NCI-H774 (cell line): ENCODE data around the gene CRY2.

Experiments used
- DNase-seq: peaks from one replicate; lab custom pipeline; 2025; lab: John Stamatoyannopoulos, UW

The CRY2 gene

DNA sequence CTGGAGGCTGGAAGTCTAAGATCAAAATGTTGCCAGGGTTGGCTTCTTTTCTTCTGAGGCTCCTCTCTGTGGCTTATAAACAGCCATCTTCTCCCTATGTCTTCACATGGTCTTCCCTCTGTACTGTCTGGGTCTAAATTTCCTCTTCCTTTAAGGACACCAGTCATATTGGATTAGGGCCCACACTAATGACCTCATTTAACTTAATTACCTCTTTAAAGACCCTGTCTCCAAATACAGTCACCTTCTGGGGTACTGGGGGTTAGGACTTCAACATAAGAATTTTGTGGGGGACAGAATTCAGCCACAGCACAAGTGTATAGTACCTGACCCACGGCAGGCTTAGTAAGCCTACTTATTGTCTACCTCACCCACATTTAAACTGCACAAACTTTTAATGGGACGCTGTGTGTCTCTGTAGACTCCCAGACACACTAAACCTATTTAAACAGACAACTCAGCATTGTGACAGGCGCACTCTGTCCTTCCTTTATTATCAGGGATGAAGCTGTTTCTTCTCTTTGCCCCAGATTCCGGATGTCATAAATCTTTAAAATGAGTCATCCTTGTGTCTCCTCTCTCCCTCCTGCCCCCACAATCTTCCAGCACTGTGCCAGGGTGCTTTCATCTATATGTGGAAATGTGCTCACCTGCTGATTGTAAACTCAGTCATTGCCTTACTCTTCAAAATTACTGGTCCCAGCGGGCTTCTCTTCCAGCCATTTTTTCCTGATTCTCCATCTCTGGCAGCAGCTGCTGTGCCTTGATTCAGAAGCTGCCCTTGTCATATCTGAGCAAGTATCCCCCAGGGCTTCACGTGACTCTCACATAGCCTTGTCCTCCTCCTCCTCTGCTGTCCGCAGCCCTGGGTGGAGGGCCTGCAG is 32.8 kb downstream of the CRY2 start:
- no peak for DNase-seq

DNA sequence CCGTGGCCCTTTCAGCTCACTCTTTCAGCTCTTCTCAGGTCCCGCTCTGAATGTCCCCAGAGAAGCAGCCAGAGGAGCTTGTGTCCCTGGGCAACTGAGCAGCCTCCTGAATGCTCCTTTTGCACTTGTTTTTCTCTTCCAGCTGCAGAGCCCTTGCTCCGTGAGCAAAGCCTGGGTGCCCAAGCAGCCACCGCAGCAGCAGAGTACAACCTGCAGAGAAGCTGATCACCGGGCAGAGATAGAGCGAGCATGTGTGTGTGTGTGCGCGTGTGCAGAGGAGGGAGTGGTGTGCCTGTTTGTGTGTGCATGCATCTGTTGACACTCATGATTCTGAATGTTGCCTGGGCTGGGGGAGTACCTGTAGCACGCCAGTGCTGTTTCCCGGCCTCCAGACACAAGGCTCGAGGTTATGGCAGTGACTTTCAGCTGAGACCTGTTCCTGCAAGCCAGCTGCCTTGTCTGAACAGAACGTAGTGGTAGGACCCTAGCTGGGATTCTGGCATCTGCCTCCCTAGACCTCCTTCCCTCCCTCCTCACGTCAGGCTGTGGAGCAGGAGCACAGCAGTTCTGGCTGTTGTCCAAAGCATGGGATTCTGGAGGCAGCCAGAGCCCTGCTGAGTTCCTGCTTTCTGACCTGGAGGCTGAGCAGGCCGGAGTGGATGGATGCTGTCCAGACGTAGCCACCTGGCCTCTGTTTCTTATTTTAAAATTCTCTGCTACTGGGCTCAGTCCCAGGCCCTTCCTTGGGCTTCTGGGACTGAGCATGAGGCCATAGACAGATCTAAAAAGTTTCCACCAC is 33.7 kb downstream of the CRY2 start:
- no peak for DNase-seq

DNA sequence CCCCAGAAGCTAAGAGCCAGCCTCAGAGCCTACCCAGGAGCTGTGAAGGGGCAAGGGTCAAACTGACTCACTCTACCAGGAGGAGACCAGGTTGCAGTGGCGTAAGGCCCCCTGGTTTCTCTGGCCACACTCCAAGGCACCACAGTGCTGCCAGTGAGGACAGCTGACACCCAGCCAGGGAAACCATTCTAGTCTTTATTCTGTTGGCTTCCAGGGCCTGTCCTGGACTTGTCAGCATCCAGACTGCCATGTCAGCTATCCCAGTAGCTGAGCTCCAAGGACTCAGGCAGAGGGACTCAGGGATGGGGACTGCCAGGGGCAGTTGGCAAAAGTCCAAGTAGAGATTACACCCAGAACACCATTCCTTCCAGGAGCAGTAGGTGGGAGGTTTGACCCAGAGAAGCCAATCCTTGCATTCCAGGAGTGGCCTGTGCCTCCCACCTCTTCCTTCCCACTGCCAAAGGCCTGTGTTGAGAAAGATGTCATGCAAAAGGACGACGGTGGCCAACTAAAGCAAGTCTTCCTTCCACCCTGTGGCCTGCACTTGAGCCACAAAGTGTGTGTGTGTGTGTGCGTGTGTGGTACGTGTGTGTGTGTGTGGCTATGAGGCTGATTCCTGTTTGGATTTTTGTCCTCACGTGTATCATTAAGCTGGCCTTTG is 34.6 kb downstream of the CRY2 start:
- no peak for DNase-seq

DNA sequence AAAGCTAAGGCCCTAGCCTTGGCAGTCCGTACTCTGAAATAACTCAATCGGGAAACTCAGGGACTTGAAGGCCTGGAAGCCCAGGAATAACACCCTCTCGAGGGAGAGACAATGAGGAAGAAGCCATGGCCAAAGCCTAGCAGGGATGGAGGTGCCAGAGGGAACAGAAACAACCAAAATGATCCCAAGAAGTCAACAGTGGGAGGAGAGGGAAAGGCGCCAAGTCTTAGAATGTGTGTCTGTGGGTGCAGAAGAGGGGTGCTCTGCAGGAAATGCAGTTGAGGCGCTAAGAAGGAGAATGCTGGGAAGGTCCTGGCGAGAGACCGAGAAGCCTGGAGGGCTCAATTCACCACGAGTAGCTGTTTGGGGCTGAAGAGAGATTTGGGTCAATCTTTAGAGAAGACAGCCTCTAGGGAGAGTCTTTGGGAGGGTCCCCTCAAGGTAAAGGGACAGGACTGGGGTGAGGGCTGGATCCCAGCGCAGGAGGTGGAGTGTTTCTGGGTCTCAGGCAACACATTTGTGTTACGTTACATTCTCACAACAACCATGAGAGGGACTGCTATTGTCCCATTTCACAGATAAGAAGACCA is 37.4 kb downstream of the CRY2 start:
- DNase-seq = no peak

DNA sequence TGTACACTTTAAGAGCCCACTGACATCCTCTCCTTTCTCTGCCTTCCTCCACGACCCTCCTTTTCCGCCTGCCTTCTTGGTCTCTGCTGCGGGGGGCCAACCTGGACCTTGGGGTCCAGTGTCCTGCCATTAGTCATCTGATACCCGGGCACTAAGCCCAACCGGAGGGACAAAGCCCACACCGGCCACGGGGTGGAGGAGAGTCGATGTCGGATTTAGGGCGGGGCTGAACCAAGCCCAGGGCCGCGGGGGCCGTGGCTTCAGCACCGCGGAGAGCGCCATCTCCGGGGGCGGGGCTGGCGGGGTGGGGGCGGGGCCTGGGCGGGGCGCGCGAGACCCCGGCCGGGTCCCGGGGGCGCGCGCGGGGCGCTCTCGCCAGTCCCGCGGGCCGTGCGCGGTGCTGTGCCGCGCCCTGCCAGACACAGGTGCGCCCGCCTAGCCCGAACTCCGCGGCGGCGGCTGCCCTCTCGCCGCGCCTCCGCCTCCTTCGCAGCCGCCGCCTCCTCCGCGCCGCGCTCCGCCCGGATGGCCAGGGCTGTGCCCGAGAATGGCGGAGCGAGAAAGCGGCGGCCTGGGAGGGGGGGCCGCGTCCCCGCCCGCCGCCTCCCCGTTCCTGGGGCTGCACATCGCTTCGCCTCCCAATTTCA is 38.1 kb downstream of the CRY2 start, which contains the start of gene MAPK8IP1:
TSS of gene MAPK8IP1 (plus strand) at position 378 of the 647 bp plus-strand sequence. CDS start at position 548, 170 bp downstream.
- DNase-seq = peak; percentile 85

DNA sequence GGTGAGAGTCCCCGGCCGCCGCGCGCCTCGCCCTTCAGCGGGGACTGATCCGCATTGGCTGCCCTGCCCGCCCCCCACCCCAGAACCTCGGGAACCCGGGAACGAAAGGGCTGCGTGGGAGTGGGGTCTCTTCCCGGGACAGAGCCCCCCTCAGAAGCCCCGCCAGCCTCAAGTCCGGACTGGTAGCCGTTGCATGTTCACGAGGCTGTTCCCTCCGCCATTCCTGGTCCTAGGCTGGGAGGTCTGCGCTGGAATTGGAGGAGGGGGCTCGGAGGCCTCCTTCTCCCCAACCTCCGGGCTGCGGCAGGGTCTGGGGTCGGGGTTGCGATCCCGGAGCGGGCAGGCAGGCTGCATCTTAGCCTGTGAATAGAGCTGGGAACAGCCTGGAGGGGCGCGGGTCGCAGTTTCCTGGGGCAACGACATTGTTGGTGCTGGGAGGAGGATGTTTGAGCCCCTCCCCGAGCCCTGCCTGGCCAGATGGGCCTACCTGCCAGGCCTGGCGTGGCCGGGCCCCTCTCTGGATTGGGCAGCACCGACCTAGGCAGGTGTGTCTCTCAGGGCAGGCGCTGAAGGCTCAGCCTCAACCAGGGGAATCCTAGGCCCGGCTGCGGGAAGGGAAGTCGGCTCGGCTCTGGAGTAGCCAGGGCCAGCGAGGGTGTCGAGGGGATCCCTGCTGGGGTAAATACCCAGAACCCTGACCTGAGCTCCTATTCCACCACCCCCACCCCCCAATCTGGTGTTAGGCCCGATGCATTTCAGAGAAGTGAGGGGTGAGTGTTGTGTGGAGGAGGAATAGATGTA is 38.8 kb downstream of the CRY2 start:
- DNase-seq = peak; percentile 5

DNA sequence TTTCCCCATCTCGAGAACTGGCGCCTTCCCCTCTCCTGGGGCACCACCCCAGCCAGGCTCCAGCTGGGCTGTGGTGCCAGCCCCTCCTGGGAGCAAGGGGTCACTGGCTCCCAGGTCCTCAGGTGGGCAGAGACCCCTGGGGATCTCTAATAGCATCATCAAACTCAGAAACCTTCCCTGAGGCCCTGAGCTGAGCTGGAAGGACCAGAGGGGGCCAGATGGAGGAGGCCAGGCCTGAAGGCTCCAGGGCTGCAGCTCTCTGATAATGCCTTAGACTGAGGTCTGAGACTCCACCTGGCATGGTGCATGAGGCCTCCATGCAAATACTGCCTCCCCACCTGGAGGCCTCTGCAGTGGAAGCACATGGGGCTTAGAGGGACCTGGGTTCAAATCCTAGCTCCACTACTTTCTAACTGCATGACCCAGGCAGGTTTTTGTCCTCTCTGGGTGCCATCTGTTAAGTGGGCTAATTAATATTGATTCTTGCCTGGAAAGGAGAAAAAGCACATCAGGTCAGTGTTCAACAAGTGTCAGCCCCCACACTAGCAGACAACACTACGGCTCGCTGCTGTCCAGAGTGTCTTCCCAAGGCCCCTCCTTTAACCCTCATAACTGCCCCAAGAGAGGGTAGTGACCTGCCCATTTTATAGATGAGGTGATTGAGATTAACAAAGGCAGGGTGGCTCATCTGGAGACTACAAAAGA is 39.7 kb downstream of the CRY2 start:
- DNase-seq = no peak

DNA sequence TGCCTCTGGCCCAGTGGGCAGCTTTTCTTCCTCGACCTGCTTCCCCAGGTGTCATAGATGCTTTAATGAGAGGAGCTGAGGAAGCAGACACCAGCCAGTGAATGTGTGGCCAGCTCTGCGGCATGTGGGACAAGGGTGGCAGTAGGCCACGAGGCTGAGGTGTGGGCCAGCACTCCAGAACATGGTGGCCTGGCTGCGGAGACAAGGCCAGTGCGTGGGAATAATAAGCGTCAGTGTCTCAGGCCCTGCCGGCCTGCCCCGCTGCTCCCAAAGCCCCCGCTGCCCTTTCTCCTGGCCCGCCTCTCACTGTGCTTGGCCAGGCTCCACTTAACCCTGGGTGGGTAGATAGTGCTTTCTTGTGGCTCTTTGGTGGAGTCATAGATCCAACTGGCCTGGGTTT is 40.3 kb downstream of the CRY2 start:
- DNase-seq = no peak

DNA sequence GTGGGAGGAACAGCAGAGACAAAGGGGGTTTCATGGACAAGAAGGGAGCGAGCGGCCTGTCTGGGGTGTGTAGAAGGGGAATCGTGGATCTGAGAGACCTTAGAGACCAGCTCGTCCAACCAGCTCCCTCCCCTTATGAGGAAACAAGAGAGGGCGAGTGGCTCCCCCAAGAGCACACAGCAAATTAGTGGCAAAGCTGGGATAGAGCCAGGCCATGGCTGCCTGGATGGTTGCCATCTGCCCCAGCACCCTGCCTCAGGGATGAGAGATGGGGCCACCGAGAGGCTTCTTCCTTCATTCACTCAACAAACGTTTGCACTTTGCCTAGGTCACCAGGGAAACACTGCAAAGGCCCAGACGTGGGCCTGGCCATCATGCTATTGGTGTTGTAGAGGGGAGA is 42.3 kb downstream of the CRY2 start:
- DNase-seq = no peak

DNA sequence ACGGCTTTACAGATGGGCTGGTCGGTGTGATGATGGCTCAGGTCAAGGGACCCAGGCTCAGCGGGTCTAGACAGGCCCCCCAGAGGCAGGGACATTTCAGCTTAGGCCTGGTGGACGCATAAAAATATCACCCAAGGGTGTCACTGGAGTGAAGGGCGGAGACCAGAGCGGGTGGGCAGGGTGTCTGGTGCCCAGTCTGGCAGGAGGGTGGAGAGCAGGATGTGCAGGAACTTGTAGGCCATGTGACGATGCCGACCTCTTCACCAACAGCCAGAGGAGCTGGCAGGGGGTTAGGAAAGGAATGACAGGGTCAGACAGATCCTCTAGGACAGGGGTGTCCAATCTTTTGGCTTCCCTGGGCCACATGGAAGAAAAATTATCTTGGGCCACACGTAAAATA is 42.7 kb downstream of the CRY2 start:
- no peak for DNase-seq

DNA sequence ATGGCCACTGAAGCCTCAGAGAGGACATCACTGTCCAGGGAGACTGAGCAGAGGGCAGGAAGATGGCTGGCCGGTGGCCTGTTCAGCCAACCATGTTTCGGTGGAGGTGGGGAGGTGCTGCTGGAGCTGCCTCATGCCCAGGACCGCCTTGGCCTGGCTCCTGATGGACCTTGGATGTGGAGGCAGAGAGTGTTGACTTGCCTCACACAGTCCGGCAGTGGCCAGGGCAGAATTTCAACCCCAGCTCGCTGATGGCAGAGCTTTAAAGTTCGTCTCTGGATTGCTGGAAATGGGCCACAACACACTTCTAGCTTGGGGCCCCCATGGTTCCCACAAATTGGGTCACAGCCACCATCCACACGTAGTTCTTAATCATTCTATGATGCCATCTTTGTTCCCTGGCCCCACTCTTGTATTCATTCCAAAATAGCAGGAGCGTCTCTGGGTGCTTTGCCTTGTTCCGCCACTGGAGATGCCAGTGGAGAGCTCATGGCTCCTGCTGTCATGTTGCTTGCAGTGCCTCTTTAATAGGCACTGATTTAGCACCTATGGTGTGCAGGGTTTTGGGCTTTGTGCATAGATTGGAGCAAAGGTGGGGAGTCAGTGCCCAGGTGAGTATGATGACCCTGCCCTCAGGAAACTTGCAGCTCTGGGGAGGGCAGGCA is 43.7 kb downstream of the CRY2 start:
- no peak for DNase-seq

DNA sequence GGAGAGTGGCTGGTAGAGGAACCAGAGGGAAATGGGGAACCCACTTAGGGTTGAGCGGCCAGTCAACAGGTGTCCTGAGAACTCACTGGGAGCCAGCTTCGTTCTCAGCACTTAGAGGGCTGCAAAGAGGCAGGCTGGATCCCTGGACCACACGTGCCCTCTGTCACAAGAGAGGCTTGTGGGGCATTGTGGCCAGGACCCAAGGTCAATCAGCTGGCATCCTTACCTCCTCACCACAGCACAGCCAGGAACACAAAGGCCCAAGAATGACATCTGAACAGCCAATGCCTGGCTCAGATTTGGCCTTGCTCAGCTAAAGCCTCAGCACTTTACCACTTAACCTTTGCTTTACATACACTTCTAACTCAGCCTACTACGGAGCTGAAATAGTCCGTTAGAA is 45.6 kb downstream of the CRY2 start:
- DNase-seq = no peak

DNA sequence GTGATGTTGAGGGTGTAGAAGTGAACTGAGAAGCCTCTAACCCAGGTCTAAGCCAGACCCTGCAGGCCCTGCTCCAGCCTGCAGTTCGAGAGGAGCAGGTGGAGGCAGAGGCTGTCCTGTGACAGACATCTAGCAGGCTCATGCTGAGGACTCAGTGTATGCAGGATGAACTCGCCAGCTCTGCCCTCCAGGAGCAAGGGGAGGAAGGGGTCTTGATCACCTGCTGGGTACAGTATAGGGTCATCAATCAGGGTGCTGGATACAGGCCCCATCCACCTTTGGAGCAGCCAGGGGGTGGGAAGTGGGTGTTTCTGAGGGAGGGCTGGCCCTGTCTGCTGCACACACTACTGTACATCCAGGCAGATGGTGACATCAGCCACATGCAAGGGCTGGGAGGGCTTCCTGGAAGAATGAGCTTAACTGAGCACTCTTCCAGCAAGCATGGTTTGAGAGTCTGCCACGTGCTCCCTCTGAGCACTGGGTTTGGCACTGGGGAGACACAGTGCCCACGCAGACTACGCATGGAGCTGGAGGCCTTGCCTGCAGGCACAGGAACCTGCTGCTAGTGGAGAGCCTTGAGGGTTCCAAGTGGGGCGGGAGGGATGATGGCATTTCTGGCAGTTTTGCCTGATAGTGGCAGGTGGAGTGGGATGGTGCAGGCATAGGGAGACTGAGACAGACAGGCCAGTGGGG is 47.4 kb downstream of the CRY2 start:
- DNase-seq = no peak

DNA sequence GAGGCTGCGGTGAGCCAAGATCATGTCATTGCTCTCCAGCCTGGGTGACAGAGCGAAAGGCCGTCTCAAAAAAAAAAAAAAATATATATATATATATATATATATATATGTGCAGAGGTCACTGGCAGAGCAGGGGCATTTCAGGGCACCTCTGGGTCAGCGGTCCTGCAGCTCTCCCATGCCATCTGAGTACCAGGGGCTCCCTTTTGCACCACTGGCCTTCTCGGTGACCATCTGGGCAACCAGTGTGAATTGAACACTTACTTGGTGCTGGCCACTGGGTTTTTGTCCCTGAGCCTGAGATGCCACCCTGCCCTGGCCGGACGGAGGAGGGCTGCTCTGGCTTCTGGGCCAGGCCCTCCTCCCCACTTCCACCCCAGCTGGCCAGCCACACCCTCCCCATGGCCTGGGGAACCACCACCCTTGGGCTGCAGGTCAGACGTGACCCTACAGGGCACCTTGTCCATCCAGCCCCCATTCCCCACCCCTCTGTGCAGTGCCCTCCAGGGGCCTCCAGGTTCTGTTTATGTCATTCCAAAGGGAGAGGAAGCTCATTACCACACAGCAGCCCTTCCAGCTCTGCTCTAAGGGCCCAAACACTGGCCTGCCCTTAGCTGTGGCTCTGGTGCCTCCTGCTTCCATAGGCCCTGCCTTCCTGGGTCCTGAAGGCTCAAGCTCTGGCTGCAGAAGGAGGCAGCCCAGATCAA is 48.4 kb downstream of the CRY2 start:
- DNase-seq = no peak

DNA sequence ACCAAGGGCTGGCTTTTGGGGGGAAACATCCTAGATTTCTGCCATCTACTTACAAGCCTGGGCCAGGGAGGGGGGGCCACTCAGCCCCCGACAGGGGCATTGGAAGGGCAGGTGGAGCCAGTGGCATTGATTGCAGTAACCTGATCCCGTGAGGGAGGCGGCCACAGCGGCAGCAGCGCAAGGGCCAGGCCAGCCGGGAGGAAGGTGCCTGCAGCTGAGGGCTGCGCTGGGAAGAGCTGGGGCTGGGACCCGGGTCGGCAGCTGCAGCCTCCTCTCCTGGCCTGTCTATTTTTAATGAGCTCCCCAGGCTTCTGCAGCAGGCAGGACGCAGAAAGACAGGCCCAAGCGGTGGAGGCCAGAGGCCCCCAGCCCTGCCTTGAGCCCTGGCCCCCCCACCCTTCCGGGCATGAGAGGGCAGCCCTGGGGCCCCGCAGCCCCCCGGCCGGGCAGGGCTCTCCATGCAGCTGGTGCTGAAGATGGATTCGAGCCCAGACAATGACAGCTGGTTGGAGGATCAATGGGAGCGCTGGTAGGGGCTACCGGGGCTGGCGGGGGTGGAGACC is 49.2 kb downstream of the CRY2 start:
- peak; percentile 75 for DNase-seq

DNA sequence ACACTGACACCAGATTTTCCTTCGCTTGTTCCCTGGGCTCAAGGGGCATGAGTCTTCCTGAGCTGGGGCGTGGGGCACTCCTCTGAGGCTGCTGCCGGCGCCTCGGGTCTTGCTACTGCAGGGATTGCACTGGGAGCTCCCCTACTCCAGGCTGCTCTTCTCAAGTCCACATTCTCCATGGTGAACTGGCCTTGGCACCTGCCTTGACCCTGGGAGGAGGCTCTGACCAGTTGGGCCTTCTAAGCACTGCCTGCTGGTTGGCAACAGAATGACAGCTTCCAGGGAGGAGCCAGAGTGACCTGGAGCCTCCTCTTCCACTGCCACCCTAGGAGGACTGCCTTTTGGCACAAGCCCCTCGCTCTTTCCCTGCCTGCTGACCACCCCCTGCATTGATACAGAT is 50.3 kb downstream of the CRY2 start:
- DNase-seq = no peak

DNA sequence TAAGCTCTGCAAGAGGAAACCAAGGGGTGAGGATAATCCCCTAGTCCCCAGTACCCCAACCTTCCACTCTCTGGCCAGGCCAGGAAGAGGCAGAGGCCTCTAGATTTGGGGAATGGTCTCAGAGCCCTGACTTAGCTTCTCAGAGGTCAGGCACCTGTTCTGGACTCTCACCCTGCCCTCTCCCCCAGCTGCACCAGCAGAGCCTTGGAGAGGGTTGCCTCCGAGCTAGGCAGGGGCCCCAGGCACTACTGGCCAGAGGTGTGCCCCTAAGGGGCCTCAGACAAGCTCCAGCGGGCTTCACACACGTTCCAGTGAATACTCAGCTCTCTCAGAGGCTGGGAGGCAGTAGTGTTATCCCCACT is 51.8 kb downstream of the CRY2 start:
- DNase-seq = no peak
